ENCODE data around the gene RLF.

Gene RLF

GRCh38 chr1:40197656-40198055 lies 36.5 kb downstream of the RLF start:
- H3K36me3 ChIP-seq (replicated peaks; ENCODE audit: insufficient read depth, low read length), result no peaks in the 10 kb centered on the region
- H3K27me3 ChIP-seq (replicated peaks; ENCODE audit: insufficient read depth, low read length), result no peaks in the 10 kb centered on the region
- H3K4me1 ChIP-seq (ENCODE audit: low read length), result no peaks in the 10 kb centered on the region
- H2AFZ ChIP-seq (ENCODE audit: low read length), result no peak overlapping the region
- H3K9ac ChIP-seq (ENCODE audit: low read length), result no peak overlapping the region
- peaks cover 39% of the 10 kb centered on the region for H3K79me2 ChIP-seq (ENCODE audit: low read length)
- H3K4me2 ChIP-seq (ENCODE audit: low read depth, low read length), result no peak overlapping the region
- H3K27ac ChIP-seq (ENCODE audit: low read length), result no peak overlapping the region
- H3K4me3 ChIP-seq (ENCODE audit: low read length), result no peak overlapping the region
- no peaks in the 10 kb centered on the region for H3K9me2 ChIP-seq (replicated peaks; ENCODE audit: insufficient read depth, low read length)
- H3F3A ChIP-seq (ENCODE audit: insufficient read depth, low read length), result no peaks in the 10 kb centered on the region
- DNase-seq, result no peak
- H4K20me1 ChIP-seq (ENCODE audit: insufficient read depth, low read length), result no peaks in the 10 kb centered on the region
- H3K9me3 ChIP-seq (replicated peaks; ENCODE audit: insufficient read depth, low read length), result no peaks in the 10 kb centered on the region
- TF ChIP-seq EZH2 (optimal IDR thresholded peaks at IDR 0.05; ENCODE audit: low read depth, low read length) (no peak), CTCF (IDR thresholded peaks at IDR 0.05; ENCODE audit: low read length) (peak; percentile 25)

- H3K27ac ChIP-seq (ENCODE audit: low read length), result no peak overlapping the region
- no peaks in the 10 kb centered on the region for H3K36me3 ChIP-seq (replicated peaks; ENCODE audit: insufficient read depth, low read length)
- H3K4me2 ChIP-seq (ENCODE audit: low read depth, low read length), result no peak overlapping the region
- H3F3A ChIP-seq (ENCODE audit: insufficient read depth, low read length), result no peaks in the 10 kb centered on the region
- H4K20me1 ChIP-seq (ENCODE audit: insufficient read depth, low read length), result no peaks in the 10 kb centered on the region
- no peak overlapping the region for H2AFZ ChIP-seq (ENCODE audit: low read length)
- no peaks in the 10 kb centered on the region for H3K27me3 ChIP-seq (replicated peaks; ENCODE audit: insufficient read depth, low read length)
- H3K9me2 ChIP-seq (replicated peaks; ENCODE audit: insufficient read depth, low read length), result no peaks in the 10 kb centered on the region
- TF ChIP-seq EZH2phosphoT487 (IDR thresholded peaks at IDR 0.05; ENCODE audit: low read length) (no peak), EZH2 (optimal IDR thresholded peaks at IDR 0.05; ENCODE audit: low read depth, low read length) (no peak), CTCF (IDR thresholded peaks at IDR 0.05; ENCODE audit: low read length) (no peak)
- DNase-seq, result no peak
- H3K9ac ChIP-seq (ENCODE audit: low read length), result no peak overlapping the region
- peaks cover 34% of the 10 kb centered on the region for H3K79me2 ChIP-seq (ENCODE audit: low read length)
- H3K9me3 ChIP-seq (replicated peaks; ENCODE audit: insufficient read depth, low read length), result no peaks in the 10 kb centered on the region
- H3K4me1 ChIP-seq (ENCODE audit: low read length), result no peaks in the 10 kb centered on the region
- no peak overlapping the region for H3K4me3 ChIP-seq (ENCODE audit: low read length)
Observed at GRCh38 chr1:40199126-40199525, 37.9 kb downstream of the RLF start.

- no peak overlapping the region for H3K4me2 ChIP-seq (ENCODE audit: low read depth, low read length)
- H3K9ac ChIP-seq (ENCODE audit: low read length), result no peak overlapping the region
- H3K4me1 ChIP-seq (ENCODE audit: low read length), result no peaks in the 10 kb centered on the region
- no peaks in the 10 kb centered on the region for H3F3A ChIP-seq (ENCODE audit: insufficient read depth, low read length)
- no peak for TF ChIP-seq CTCF (IDR thresholded peaks at IDR 0.05; ENCODE audit: low read length)
- no peak for TF ChIP-seq EZH2 (optimal IDR thresholded peaks at IDR 0.05; ENCODE audit: low read depth, low read length)
- TF ChIP-seq EZH2phosphoT487 (IDR thresholded peaks at IDR 0.05; ENCODE audit: low read length), result no peak
- no peaks in the 10 kb centered on the region for H3K9me3 ChIP-seq (replicated peaks; ENCODE audit: insufficient read depth, low read length)
- peaks cover 34% of the 10 kb centered on the region for H3K79me2 ChIP-seq (ENCODE audit: low read length)
- no peak overlapping the region for H3K4me3 ChIP-seq (ENCODE audit: low read length)
- no peaks in the 10 kb centered on the region for H3K9me2 ChIP-seq (replicated peaks; ENCODE audit: insufficient read depth, low read length)
- no peak overlapping the region for H3K27ac ChIP-seq (ENCODE audit: low read length)
- DNase-seq, result no peak
- no peak overlapping the region for H2AFZ ChIP-seq (ENCODE audit: low read length)
- no peaks in the 10 kb centered on the region for H4K20me1 ChIP-seq (ENCODE audit: insufficient read depth, low read length)
- no peaks in the 10 kb centered on the region; the same call in 1 of the 2 replicates for H3K36me3 ChIP-seq (replicated peaks; ENCODE audit: insufficient read depth, low read length)
- H3K27me3 ChIP-seq (replicated peaks; ENCODE audit: insufficient read depth, low read length), result no peaks in the 10 kb centered on the region
Observed at GRCh38 chr1:40204856-40205255, 43.7 kb downstream of the RLF start.

Measured in MM.1S (cell line).